Neural crest cell (in vitro differentiated cells): ENCODE results near the gene CENPC. TPM values are rescaled to one million over a fixed set of nuclear protein-coding genes. Genes with fewer than 3 reads are reported as not detected.

Source experiments
- DNase-seq: peaks from one replicate; pipeline ENCODE4 v3.0.0; 2021; ENCODE audit warnings: low read depth, mixed read lengths, low spot score
- H3K27ac Mint-ChIP-seq: one replicate; pipeline ENCODE4 v1.8.0; 2021; ENCODE audit warnings: mild to moderate bottlenecking, mixed read lengths; ENCODE audit not compliant: unreplicated experiment
- H3K27me3 Mint-ChIP-seq: 2 replicates; pipeline ENCODE4 v1.8.0; 2021; ENCODE audit warnings: low read depth, mild to moderate bottlenecking, mixed read lengths
- H3K36me3 Mint-ChIP-seq: 2 replicates; pipeline ENCODE4 v1.8.0; 2021; ENCODE audit warnings: low read depth, mild to moderate bottlenecking, mixed read lengths
- H3K4me1 Mint-ChIP-seq: 2 replicates; pipeline ENCODE4 v1.8.0; 2021; ENCODE audit warnings: mixed read lengths
- H3K4me3 Mint-ChIP-seq: one replicate; pipeline ENCODE4 v1.8.0; 2021; ENCODE audit warnings: mild to moderate bottlenecking, mixed read lengths
- H3K9me3 Mint-ChIP-seq: 2 replicates; pipeline ENCODE4 v1.8.0; 2021; ENCODE audit warnings: mixed read lengths
- CTCF ChIP-seq: fragments of 200-600 bp; sonication (generic); conservative IDR thresholded peaks from 2 replicates; pipeline ENCODE4 v1.5.0; 2021; ENCODE audit warnings: antibody characterized with exemption, mild to moderate bottlenecking
- total RNA-seq: library from RNA; stranded (reverse); gene quantifications from 2 replicates; pipeline ENCODE4 v1.2.1, GENCODE V29; 2021

CENPC gene
- total RNA-seq, 1 donor from 2014 or later, result 25.9 TPM

GRCh38 chr4:67500373-67500772, 44.9 kb downstream of the CENPC start:
- no peak for TF ChIP-seq CTCF
- H3K27me3 Mint-ChIP-seq, result no peaks in the 10 kb centered on the region
- no peak overlapping the region for H3K27ac Mint-ChIP-seq
- no peaks in the 10 kb centered on the region for H3K9me3 Mint-ChIP-seq
- H3K36me3 Mint-ChIP-seq, result peaks cover 26% of the 10 kb centered on the region
- H3K4me1 Mint-ChIP-seq, result peaks cover 6% of the 10 kb centered on the region
- DNase-seq, result no peak
- H3K4me3 Mint-ChIP-seq, result no peak overlapping the region

- H3K9me3 Mint-ChIP-seq, result no peaks in the 10 kb centered on the region
These were observed 45.5 kb downstream of the CENPC start for GRCh38 chr4:67499799-67500198.

GRCh38 chr4:67483868-67484602, 61.3 kb downstream of the CENPC start:
- TF ChIP-seq CTCF, result no peak
- Mint-ChIP-seq H3K27me3 (no peaks in the 10 kb centered on the region), H3K9me3 (peaks cover 19% of the 10 kb centered on the region), H3K36me3 (peaks cover 38% of the 10 kb centered on the region), H3K27ac (no peak overlapping the region), H3K4me3 (no peak overlapping the region), H3K4me1 (no peaks in the 10 kb centered on the region)
- DNase-seq, result no peak

More at GRCh38 chr4:67499799-67500198, 45.5 kb downstream of the CENPC start:
- no peak for TF ChIP-seq CTCF
- DNase-seq, result no peak
- Mint-ChIP-seq H3K27me3 (no peaks in the 10 kb centered on the region), H3K4me1 (peaks cover 6% of the 10 kb centered on the region), H3K4me3 (no peak overlapping the region), H3K36me3 (peaks cover 24% of the 10 kb centered on the region), H3K27ac (no peak overlapping the region)

- no peak for TF ChIP-seq CTCF
- Mint-ChIP-seq H3K27me3 (no peaks in the 10 kb centered on the region), H3K27ac (no peak overlapping the region), H3K4me3 (no peak overlapping the region), H3K4me1 (peaks cover 12% of the 10 kb centered on the region), H3K9me3 (peaks cover 28% of the 10 kb centered on the region), H3K36me3 (peaks cover 67% of the 10 kb centered on the region)
- no peak for DNase-seq
These were observed 64.5 kb downstream of the CENPC start for GRCh38 chr4:67480810-67481209.

GRCh38 chr4:67475155-67475554, 70.1 kb downstream of the CENPC start:
- Mint-ChIP-seq H3K36me3 (peaks cover 49% of the 10 kb centered on the region), H3K27me3 (no peaks in the 10 kb centered on the region), H3K27ac (no peak overlapping the region), H3K4me3 (no peak overlapping the region), H3K4me1 (peaks cover 12% of the 10 kb centered on the region), H3K9me3 (peaks cover 15% of the 10 kb centered on the region)
- no peak for TF ChIP-seq CTCF
- no peak for DNase-seq
